Measurements from ENCODE around the gene FPGS.

GRCh38 chr9:127809540-127810377 lies 7.1 kb downstream of the FPGS start:
- TF ChIP-seq CTCF (IDR thresholded peaks at IDR 0.05) (no peak), POLR2A (IDR thresholded peaks at IDR 0.05) (no peak)
